Stimulated activated CD4-positive, alpha-beta T cell treated with anti-CD3 and anti-CD28 coated beads, Interleukin-2, amount 100 ng/mL, for 4 hours (primary cell): ENCODE results near the gene SMS.
A peak's percentile ranks its signal among the peaks of the same experiment; 100 is the strongest.
"Not testable (repeated sequence)": the region's sequence is repeated elsewhere in the genome, so short reads cannot be mapped to it uniquely, and the experiment has no call there.

Experiments used
- DNase-seq: peaks from one replicate; pipeline ENCODE4 v3.0.0-alpha.2; 2020; ENCODE audit warnings: low read depth

The SMS gene

GRCh38 chrX:21940356-21940829 is at the start of gene SMS:
Gene SMS, plus strand, starts transcription at chrX:21940709. Its CDS starts 116 bp downstream, at chrX:21940825.
- DNase-seq, result peak; percentile 55

- DNase-seq, result no peak
These were observed 35.2 kb upstream of the SMS start for GRCh38 chrX:21905313-21905712.

- DNase-seq, result no peak
These were observed 34.6 kb upstream of the SMS start for GRCh38 chrX:21905953-21906352.

DNA sequence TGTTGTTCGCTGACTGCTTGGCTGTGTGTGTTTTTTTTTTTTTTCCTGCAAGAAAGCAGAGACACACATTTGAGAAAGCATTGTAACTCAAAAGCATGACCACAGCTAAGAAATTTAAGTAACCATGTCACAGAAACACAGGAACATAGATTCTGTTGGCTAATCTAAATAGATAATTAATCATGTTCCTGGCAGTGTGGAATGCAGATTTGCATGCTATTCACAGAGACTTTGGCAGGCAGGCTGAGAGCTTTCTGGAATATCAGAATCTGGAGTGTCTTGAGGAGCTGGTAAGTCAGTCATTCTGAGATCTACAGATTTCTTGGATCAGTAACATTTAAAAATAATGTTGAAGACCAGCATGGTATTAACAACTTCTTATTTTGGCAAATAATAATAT is 33.2 kb upstream of the SMS start:
- no peak for DNase-seq

GRCh38 chrX:21911481-21911880 is 29.0 kb upstream of the SMS start:
- DNase-seq, result no peak

GRCh38 chrX:21912220-21912619 is 28.3 kb upstream of the SMS start:
- DNase-seq, result no peak

GRCh38 chrX:21912989-21913388 is 27.5 kb upstream of the SMS start:
- no peak for DNase-seq

- no peak for DNase-seq
These were observed 14.4 kb upstream of the SMS start for GRCh38 chrX:21926116-21926515.

- no peak for DNase-seq
These were observed 13.8 kb upstream of the SMS start for GRCh38 chrX:21926527-21927278.

DNA sequence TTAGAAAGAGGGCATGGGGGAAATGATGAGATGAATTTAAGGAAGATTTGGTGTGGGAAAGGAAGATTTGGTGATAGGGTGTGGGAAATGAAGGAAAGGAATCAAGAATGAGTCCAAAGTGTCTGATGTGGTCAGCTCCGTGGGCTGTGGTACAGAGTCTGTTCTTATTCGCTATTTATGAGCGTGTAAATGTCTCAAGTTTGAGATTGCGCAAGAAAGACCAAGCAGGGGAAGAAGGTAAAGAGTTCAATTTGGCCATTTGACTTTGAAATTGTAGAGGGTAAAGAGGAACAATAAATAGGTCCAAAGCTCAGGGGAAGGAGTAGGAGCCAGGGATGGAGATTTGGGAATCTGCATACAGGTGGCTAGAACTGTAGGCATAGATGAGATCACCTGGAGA is 11.3 kb upstream of the SMS start:
- DNase-seq, result no peak

DNA sequence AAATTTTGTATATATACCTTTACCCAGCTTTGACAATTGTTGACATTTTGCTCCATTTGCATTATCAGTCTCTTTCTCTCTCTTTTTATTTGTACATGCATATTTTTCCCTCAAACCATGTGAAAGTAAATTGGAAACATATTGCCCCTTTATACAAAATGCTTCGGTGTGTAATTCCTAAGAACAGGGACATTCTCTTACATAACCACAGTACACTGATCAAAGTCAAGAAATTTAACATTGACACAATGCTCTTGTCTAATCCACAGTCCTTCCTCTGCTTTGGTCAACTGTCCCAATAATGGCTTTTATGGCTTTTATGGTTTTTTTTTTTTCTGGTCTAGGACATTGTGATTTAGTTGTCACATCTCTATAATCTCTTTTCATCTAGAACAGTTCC is 9.5 kb upstream of the SMS start:
- DNase-seq, result no peak

GRCh38 chrX:21932292-21933002 is 8.1 kb upstream of the SMS start:
- no peak for DNase-seq

- DNase-seq, result no peak
These were observed 7.4 kb upstream of the SMS start for GRCh38 chrX:21933077-21933476.

DNA sequence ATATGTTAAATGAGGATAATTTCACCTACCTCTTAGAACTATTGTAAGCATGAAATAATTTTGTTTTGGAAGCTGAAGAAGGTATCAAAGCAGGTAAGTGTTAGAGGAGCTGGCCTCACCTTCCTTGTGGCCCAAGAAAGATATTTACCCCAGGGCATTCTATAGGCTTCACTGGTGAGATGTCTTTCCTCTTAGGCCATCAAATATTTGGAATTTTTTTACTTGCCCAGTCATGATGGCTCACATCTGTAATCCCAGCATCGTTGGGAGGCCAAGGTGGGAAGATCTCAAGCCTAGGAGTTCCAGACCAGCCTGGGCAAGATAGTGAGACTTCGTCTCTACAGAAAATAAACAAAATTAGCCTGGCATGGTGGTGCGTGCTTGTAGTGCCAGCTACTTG is 6.1 kb upstream of the SMS start:
- DNase-seq, result no peak

GRCh38 chrX:21939906-21940305 is 603 bp upstream of the SMS start:
- DNase-seq, result no peak

- DNase-seq, result no peak
These were observed 3.1 kb downstream of the SMS start for GRCh38 chrX:21943460-21944135.

- no peak for DNase-seq
These were observed 3.7 kb downstream of the SMS start for GRCh38 chrX:21944136-21944615.

DNA sequence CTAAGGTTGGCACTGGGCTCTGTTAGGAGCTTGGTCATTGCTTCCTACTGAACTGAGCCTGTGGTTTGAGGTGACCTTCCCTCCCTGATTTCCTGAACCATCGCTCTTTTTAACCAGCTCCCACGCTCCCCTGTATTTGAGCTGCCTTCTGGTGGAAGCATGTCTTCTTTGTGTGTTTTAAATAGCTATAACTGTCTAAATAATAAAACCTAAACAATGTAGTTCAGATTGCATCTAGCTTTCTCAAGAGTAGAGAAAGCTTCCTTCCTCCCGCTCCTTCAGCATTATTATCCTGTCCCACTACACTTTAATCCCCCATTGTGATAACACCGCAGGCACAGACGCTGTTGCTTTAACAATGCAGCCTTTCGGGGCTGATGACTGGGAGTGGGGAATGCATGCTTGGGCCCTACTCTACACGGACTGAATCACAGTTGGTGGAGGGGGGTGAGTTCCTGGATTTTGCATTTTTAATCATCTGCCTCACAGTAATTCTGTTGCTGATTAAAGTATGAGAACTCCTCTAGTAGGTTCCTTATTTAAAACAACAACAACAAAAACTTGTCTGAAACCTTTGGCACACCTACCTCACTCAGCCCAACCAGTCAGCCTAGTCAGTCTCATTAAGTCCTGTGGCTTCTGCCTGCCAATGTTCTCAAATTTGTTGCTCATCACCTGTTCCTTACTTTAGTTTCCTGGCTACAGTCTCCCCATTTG is 6.6 kb downstream of the SMS start:
- no peak for DNase-seq

DNA sequence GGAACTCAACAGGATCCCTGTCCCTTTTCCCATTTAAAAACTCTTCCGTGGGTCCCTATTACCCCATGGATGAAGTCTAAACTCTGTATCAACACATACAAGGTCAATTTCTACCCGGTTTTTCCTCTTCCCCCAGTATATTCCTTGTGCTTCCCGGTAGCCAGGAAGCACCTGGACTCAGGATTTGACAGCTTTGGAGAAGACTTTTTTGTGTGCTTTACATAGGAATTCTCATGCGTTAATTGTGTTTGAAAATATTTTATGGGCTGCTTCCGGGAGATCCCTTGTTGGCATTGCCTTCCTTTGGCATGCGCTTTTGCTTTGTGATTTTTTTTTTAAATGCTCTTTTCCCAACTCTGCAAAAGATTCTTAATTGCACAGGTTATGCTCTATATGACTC is 7.2 kb downstream of the SMS start:
- no peak for DNase-seq

DNA sequence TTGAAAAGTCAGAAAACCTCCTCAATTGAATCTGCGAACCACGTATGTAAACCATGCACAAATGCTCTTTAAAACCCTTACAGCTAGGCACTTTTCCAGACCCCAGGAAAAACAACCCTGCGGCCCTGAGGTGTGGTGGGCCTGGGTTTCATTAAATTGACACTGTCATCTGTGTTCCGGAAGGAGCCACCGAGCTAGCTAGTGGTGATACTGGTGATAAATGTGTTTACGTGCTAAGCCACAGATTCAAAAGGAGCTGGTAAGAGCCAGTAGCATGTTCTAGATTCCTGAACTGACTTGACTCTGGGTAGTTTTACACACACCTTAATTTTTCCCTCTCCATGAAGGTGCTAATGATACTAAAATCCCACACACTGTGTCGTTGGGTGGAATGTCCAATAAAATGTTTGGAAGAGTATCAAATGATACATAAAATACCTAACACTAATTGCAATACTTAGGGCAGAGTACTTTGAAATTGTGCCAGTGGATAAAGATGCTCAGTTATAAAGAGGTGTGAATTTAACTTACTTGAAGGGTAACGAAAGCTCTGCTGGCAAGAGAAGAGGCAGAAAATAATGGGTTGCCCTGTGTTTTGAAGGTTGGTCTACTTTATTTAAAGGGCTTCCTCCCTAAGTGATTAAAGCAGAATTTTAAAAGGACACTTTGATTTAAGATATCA is 8.5 kb downstream of the SMS start:
- DNase-seq, result no peak

DNA sequence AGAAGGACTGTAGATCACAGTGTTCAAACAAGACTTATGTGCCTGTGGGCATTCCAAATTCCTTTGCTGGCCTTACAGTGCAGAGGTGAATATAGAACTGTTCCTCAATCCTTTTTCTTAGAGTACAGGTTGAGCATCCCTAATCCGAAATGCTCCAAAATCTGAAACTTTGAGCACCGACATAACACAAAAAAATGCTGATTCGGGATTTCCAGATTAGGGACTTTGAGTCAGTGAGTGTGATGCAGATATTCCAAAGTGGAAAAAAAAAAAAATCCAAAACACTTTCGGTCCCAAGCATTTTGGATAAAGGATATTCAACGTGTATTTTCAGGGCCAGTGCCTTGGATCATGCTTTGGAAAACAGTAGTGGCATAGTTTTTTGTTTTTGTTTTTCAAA is 9.2 kb downstream of the SMS start:
- DNase-seq, result no peak

DNA sequence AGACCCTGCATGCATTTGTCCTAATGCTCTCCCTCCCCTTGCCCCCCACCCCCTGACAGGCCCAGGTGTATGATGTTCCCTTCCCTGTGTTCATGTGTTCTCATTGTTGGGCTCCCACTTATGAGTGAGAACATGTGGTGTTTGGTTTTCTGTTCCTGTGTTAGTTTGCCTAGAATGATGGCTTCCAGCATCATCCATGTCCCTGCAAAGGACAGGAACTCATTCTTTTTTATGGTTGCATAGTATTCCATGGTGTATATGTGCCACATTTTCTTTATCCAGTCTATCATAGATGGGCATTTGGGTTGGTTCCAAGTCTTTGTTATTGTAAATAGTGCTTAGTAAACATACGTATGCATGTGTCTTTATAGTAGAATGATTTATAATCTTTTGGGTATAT is 10.0 kb downstream of the SMS start:
- DNase-seq, result not testable (repeated sequence)
